HK-2 (cell line): ENCODE results near the gene UNC13D.
"Not testable (repeated sequence)": the region's sequence is repeated elsewhere in the genome, so short reads cannot be mapped to it uniquely, and the experiment has no call there.

Source experiments
- DNase-seq: peaks from one replicate; pipeline ENCODE4 v3.0.0-alpha.2; 2018; ENCODE audit not compliant: unreplicated experiment

The UNC13D gene

DNA sequence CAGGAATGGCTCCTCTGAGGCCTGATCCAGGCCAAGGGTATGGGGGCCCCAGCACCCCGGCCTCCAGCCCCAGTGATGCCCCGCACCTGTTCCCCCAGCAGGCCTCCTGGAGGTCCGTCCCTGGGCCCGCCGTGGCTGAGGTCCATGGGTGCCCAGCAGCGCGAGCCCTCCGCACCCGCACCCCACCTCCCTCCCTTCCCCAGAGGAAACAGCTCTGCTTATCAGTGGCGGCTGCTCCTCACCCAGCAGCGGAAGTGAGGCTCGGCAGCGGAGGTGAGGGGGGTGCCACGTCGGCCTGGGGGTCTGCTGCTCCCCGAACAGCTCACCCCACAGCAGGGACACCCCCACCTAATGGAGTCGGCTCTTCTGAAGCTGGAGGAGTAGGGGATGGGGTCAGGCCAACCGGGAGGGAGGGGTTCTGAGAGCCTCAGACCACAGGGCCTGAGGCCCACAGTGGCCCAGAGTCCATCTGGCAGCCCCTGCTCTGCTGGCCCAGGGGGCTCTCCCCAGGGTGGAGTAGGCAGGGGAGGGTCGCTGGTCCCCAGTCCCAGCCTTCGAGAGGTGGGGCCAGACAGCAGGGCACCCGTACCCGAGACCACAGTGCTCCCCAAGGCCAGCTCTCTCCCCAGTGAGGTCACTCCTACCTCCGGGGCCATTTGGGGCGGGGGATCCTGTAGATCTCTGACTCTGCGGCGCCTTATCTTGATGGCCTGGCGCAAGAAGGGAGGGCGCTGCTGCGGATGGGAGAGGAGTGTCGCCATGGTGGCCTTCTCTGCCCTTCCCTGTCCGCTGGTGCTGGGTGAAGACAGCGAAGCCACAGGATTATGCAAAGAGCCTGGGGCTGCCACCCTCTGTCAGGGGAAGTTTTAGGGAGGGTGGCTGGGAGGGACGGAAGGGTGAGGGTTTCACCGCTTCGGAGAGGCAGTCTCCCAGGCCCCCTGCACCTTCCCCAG lies at the start of gene UNC13D:
UNC13D (minus strand) TSS at position 828 of the 953 bp plus-strand sequence; CDS start at position 761, 67 bp downstream.
- no peak for DNase-seq

DNA sequence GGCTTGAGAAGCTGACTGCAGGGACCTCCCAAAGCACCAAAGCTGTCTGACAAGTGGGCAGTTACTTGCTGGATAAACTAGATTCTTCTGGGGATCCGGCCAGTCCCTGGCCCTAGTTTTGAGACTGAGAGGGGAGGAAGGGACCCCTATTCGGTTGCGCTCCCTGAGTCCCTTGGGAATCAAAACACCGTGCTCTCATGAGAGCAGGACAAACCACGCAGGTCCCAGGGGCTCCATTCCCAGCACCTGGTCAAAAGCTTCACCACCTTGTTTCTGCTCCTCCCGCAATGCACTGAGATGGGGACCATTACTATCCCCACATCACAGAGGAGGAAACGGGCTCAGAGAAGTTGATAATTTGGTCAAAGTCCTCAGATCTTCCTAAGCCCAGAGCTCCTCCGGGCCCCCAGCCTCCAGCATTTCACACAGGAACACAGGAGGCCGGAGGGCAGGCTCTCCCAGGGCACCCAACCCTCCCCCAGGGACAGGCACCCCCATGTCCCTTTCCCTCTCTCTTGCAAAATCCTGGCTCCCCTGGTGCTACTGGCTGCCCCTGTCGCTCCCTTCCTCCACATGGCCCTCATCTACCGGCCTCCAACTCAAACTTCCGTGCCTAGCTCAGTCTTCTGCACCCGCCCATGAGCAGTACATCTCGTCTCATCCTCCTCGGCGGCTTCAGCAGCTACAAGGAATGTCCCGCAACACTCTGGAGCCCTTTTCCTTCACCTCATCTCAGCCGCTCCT lies 49.3 kb upstream of the UNC13D start:
- no peak for DNase-seq

DNA sequence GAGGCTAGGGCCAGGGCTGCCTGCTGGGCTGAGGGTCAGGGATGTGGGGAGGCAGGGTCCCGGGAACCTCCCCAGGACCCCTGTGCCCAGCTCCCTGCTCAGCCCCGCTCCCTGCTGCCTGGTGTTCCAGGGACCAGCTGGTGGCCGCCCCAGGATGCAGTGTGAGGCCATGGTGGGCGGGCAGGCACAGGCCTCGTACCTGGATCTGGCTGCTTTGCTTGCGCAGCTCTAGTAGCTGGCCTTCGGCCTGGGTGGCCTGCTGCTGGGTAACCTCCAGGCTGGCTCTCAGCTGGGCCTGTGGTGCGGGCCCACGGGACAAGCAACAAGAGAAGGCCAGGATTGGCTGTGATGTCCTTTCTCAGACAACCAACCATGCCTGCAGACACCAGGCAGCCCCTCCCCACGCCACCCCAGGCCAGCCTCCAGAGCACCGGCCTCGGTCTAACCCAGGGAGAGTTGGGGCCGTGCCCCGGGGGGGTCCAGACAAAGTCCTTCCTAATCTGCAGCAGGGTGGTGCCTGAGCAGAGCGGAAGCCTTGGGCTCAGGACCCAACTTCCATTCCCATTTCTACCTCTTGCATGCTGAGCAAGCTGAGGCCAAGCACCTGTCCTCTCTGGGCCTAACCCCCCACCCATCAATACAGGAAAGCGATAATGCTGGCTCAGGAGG lies 48.5 kb upstream of the UNC13D start:
- no peak for DNase-seq

DNA sequence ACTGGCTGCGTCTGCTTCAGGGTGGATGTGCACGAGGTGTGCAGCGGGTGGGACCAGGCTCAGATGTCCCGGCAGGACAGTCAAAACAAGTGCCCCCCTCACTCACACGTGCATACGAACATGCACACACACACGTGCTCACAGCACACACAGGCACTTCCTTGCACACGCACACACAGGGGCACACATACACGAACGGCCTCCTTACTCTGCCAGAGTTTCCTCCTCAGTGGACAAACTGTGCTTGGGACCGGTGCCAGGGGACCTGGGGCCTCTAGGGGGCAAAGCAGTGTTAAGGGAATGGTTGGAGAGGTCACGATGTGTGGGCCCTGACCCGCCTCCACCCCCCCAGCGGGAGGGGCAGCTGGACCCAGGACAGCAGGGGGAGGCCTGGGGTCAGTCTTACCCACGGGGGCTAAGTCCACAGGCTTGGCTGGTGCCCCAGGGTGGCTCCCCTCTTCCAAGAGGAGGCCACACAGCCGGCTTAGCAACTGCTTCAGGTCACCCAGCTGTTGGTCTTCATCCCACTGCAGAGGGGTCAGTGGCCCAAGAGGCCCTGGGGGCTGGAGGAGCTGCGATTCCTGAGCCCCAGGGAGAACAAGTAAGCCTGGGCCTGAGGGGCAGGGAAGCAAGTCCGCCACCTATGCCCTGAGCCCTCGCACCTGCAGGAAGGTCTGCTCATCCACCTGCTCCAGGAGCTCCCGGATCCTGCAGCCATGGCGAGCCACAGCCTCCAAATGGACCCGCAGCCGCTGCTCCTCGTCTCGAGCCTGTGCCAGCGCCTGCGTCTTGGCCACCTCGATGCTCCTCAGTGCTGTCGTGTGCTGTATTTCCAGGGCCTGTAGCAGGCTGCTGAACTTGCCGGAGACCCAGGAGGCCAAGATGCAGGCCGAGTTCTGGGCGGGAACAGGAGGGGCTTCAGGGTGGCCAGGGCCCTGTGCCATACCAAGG lies 47.7 kb upstream of the UNC13D start:
- DNase-seq = no peak

DNA sequence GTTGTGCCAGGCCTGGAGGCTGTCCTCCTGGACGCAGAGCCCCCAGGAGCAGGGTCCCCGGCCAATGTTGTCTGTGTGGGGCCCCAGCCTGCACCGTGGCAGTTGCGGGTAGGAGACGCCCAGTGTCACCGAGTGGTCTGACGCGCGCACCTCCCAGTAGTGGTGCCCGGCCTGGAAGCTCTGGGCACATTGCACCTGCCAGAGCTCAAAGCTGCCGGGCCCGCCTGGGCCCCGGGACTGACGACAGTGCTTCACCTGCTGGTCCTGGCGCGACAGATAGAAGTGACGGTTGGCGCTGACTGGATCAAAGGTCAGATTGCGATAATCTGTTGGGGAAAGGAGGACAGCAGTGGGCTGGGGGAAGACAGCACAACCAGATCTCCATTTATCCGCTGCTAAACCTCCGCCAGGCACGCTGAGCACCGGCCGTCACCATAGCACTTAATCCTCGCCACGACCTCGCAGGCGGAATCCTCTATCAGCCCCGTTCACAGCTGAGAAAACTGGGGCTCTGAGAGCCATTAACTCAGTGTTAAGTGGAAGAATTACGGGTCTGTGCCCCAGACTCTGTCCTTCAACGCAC lies 46.9 kb upstream of the UNC13D start:
- no peak for DNase-seq

DNA sequence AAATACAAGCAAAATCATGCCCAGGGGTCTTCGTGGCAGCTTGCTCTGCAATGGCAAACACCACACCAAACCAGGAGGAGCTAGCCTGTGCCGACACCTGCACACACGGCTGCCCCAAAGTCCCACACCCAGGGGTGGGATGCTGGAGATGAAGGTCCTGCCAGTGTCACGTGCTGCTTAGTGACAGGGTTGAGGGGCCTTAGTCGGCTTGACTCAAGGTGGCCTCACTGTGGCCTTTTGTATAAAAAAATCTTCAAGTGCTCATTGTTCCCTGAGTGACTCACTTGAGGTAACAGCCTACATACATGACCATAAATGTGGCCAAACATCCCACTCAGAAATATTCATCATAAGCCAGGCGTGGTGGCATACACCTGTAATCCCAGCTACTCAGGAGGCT lies 45.2 kb upstream of the UNC13D start:
- DNase-seq = no peak

DNA sequence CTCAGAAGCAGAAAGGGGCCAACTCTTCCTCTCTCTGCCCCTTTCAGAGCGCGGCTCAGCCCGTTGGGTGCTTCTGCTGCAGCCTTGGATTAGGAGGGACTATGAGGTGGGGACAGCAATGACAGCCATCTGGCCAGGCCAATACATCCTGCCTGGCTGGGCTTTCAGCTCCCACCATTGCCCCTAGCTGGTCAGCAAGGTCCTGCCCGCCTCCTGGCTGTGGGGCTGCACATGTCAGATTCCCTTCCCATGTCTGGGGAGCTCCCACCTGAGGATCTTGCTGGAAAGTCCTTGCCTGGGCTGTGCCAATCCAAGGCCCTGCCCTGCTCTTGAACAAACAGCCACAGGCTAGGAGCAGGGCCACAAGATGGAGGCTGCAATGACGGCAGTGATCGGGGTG lies 44.3 kb upstream of the UNC13D start:
- DNase-seq = no peak

DNA sequence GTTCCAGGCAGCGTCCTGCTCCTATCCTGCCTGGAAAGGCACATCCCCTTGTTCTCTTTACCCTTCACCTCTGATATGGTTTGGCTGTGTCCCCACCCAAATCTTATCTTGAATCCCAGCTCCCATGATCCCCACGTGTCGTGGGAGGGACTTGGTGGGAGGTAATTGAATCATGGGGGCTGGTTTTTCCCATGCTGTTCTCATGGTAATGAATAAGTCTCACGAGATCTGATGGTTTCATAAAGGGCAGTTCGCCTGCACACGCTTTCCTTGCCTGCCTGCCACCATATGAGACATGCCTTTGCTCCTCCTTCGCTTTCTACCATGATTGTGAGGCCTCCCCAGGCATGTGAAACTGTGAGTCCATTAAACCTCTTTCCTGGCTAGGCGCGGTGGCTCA lies 41.7 kb upstream of the UNC13D start:
- DNase-seq = not testable (repeated sequence)

DNA sequence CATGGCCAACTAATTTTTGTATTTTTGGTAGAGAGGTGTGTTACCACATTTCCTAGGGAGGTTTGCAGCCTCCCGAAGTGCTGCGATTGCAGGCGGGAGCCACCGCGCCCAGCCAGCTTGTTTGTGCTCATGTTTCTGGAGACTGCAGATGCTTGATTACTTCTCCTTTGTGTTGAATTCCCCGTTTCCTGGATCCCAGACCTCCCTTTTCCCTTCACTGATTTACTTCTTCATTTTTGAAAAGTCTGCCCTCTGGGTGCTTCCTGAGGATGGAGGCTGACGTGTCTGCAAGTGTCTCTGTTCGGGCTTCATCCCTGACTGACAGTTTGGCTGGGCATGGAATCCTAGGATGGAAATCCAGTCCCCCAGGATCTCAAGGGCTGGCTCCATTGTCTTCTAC lies 41.2 kb upstream of the UNC13D start:
- no peak for DNase-seq

DNA sequence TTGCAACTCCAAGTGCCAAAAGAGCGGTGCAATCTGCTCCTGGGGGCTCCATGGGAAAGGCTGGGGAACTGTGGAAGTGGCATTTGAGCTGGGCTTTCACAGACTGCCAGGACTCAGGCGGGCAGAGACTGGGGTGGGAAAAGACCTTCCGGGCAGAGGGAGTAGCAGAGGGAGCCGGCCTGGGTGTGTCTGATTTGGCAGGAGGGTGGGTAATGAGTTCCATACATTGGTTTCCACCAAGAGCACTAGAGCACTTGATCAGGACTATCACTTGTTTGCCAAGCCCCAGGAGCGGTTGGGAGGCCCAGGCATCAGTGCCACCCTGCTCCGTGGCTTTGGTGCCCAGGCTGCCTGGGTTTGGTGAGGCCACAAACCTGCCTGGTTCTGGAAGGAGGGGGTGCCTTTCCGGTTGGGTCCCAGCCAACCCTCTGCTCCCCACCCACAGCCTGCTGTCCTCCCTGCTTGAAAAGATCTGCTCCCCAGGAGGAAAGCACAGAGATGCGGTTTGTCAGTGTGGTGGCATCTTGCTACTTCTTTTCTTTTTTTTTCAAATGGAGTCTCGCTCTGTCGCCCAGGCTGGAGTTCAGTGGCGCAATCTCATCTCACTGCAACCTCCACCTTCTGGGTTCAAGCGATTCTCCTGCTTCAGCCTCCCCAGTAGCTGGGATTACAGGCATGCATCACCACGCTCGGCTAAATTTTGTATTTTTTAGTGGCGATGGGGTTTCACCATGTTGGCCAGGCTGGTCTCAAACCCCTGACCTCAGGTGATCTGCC lies 37.7 kb upstream of the UNC13D start:
- DNase-seq = no peak

DNA sequence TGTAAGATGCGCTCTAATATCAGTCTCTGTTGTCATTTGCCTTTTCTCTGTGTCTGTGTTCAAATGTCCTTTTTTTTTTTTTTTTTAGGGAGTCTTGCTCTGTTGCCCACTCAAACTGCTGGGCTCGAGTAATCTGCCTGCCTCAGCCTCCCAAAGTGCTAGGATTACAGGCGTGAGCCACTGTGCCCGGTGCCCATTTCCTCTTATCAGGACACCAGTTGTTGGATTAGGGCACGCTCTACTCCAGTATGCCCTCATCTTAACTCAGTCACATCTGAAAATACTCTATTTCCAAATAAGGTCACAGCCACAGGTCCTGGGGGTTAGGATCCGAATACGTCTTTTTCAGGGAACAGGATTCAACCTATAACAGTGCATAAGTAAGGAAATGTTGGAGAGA lies 36.1 kb upstream of the UNC13D start:
- no peak for DNase-seq

DNA sequence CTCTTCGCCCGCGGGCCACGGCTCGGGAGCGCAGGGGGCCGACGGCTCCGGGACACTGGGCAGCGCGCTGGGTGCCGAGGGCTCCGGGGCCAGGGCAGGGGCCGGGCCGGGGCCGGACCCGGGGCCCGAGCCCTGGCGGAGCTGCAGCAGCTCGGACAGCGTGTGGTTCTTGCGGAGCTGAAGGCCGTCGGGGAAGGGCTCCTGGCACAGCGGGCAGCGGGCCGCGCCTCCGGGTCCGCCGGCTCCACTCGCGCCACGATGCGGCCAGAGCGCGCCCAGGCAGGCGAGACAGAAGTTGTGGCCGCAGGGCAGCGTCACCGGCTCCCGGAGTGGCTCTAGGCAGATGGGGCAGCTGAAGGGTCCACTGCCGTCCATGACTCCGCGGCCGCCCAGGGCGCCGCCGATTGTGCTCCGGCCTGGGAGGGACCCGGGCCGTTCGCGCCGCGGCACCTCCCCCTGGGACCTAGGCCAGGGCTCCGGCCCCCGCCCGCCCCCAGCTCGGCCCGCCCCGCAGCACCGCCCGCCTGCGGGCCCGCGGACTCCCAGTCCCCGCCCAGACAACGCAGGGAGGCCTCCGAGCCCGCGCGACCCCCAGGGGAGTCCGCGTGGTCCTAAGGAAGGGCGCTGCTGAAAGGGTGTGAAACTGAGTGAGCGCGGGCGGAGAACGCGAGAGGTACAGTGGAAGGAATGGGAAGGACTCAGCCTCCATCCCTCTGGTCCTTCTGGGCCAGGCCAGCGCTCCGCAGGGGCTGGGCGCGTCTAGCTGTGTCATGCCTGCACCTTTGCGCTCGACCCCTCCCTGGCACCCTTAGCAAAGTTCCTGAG lies 34.2 kb upstream of the UNC13D start, which contains the start of gene TRIM47:
TRIM47 (minus strand) TSS at position 408 of the 825 bp plus-strand sequence; CDS start at position 375, 33 bp downstream.
- peak; percentile 61 for DNase-seq

DNA sequence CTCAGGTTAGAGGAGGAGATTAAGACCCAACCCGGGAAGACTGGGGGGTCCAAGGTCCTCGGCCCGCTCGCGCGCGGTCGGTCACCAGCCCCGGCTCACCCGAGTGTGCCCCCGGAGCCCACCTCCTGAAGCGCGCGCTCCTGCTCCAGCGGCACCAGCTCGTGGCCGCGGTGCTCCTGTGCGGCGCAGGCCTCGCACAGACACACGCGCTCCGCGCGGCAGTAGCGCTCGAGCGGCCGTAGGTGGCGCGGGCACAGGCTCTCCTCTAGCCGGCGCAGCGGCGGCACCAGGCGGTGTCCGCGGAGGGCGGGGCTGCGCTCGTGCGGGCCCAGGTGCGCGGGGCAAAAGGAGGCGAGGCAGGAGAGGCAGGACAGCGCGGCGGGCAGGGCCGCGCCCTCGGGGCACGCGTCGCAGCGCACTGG lies 33.6 kb upstream of the UNC13D start:
- DNase-seq = peak; percentile 79

DNA sequence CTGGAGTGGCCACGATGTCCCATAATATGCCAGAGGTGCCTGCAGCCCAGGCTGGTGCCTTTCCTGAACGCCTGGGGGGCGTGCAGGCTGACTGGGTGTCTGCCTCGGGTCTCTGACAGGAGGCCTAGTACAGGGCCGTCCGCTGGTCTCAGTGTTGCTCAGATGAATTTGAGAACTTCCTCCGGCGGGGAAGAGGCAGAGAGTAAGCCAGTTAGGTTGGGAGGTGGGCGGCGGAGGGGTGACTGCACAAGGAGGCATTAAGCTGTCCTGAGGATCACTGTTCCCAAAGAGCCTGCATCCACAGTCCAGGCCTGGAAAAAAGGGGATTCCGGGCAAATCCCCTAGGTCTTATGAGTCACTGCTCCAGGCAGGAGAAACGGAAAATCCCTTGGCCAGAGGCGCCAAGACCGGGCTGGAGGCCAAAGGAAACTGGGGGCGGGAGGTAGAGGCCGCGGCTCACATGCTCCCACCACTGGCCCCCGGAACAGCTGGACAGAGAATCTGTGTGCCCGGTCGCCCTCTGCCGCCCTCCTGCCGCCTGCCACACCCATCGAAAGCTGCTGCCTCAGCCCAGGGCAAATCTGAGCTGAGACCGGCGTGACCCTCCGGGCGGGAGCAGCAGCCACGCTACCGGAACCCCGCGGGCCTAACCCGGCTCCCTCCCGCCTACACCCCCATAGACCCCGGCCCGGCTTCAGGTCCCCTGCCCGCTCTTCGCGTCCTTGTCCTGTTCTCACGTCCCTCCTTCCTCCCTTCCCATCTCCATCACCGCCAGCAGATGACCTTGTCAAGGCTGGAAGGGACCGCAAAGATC lies 32.9 kb upstream of the UNC13D start:
- DNase-seq = peak; percentile 93

DNA sequence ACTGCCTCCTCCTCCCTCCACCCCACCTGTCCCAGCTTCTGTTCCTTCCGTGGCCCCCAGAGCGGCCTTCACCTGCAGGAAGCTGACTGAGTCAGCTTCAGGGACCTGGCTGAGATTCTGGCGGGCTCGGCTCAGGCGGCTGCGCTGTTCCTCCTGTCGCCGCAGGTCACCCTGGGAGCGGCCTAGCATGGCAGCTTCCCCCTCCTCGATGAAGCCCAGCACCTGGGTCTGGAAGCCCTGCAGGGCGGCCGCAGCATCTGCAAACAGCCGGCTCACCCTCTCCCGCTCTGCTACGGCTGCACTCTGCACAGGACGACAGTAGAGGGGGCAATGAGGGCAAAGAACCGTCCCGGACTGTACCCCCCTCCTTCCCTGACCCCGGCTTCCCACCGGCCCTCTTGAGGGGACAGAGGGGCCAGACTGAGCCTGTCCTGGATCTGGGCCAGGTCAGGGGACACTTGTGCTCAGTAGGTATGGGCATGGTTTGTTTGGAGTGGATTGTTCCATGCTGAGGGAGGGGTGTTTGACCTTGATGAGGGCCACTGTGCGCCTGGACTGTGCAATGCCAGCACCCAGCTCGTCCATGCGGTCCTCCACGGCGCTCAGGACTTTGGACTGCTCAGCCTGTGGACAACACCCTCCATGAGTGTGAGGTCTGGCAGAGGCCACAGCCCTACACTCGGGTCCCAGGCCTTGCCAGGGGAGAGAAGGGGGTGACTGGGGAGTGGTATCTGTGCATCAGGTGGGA lies 32.2 kb upstream of the UNC13D start:
- DNase-seq = peak; percentile 78

DNA sequence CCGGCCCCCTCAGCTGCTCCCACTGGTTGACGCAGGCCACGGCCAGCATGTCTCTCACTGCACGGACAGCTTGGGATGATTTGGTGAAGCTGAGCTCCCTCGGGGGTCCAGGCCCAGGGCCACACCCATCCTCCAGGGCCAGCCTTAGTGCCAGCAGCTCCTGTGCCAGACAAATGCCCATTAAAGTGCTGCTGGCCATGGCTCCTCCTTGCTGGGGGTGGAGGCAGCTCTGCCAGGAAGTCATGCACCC lies 31.7 kb upstream of the UNC13D start:
- no peak for DNase-seq

DNA sequence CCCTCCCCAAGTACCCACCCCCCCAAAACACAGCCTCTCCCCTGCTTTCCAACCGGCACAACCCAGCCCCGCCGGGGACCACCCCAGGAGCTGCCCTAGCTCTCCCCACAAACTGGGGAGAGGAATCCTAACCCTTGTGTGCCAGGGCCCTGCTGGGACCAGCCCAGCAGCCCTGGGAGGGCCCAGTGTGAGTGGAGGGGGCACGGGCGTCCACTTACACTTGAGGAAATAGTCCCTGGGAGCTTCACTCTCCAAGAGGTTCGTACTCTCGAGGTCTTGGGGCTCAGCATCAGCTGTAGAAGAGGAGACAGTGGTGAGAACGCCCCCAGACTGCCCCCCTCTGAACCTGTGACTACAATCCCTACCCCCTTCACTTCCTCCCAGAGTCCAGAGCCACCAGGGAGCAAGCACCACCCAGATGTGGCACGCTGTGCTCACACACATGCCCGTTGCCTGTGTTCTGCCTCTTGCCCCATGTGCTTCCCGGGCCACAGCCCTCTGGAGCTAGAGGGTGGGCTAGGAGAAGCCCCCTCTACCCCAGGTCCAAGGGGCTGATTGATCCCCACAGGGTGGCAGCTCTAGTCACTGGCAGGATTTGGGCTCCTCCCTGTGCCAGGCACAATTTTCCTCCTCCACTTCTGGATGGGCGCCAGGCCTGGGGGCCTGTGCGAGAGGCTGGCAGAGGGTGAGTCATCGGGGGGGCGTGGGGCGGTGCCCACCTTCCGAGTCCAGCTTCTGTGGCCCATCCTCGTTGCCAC lies 31.2 kb upstream of the UNC13D start:
- DNase-seq = no peak
